ENCODE results near the gene ADH4.

DNA sequence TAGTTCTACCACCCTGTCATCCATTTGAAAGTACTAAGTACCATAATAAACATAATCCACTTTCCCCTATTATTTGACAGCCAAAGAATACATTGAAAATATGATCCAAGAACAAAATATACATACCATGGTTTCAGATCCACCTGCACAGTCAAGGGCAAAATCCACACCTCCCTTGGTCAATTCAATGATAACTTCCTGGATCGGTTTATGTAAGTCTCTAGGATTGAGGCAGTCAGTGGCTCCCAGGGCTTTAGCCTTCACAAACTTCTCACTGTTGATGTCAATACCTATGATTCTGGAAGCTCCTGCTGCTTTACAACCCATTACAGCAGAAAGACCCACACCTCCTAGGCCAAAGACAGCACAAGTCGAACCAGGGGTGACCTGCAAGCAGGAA is 12.7 kb downstream of the ADH4 start:
- TF ChIP-seq POLR2A (IDR thresholded peaks at IDR 0.05; ENCODE audit: low read depth, low read length) (no peak), MYC (IDR thresholded peaks at IDR 0.05; ENCODE audit: low read depth, low read length) (no peak), EZH2 (IDR thresholded peaks at IDR 0.05; ENCODE audit: borderline replicate concordance, low read depth, low read length, severe bottlenecking) (no peak)
- TF ChIP-seq, protein P1, sequence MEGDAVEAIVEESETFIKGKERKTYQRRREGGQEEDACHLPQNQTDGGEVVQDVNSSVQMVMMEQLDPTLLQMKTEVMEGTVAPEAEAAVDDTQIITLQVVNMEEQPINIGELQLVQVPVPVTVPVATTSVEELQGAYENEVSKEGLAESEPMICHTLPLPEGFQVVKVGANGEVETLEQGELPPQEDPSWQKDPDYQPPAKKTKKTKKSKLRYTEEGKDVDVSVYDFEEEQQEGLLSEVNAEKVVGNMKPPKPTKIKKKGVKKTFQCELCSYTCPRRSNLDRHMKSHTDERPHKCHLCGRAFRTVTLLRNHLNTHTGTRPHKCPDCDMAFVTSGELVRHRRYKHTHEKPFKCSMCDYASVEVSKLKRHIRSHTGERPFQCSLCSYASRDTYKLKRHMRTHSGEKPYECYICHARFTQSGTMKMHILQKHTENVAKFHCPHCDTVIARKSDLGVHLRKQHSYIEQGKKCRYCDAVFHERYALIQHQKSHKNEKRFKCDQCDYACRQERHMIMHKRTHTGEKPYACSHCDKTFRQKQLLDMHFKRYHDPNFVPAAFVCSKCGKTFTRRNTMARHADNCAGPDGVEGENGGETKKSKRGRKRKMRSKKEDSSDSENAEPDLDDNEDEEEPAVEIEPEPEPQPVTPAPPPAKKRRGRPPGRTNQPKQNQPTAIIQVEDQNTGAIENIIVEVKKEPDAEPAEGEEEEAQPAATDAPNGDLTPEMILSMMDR (IDR thresholded peaks at IDR 0.05; ENCODE audit: extremely low read depth in 1 of 2, insufficient read depth in 1 of 2, low read depth in 1 of 2, low read length in 2 of 2) = no peak
